Testis (tissue), 2 donors: Measurements from ENCODE around the gene GZMB.

ENCODE experiments used
- CTCF ChIP-seq, 3 experiments: fragments of 450-650 bp in 2 of 3; fragments of 200-600 bp in 1 of 3; sonication (generic) in 1 of 3; IDR thresholded peaks; one replicate each; pipeline ENCODE4 v1.5.1; 2016 to 2019; ENCODE audit warnings: antibody characterized with exemption in 3 of 3, mild to moderate bottlenecking in 2 of 3, moderate library complexity in 1 of 3
- POLR2A ChIP-seq: fragments of 450-650 bp; IDR thresholded peaks from one replicate; pipeline ENCODE4 v1.6.1; 2017; ENCODE audit warnings: antibody characterized with exemption, mild to moderate bottlenecking, moderate library complexity

- no peak for TF ChIP-seq CTCF (IDR thresholded peaks at IDR 0.05)
- TF ChIP-seq POLR2A = no peak
These were observed 2.1 kb downstream of the GZMB start for GRCh38 chr14:24631749-24632335.
